ENCODE data around the gene STK38L.
A peak's percentile ranks its signal among the peaks of the same experiment; 100 is the strongest.

The STK38L gene

GRCh38 chr12:27243804-27244688, at the start of gene STK38L:
Gene STK38L (plus strand): TSS chr12:27244286. CDS start chr12:27297721, 53,435 bp downstream.
- peak; percentile 98 for DNase-seq

GRCh38 chr12:27194644-27195043, 49.4 kb upstream of the STK38L start:
- no peak for DNase-seq

- DNase-seq: no peak
Observed at GRCh38 chr12:27198036-27198435, 46.0 kb upstream of the STK38L start.

- DNase-seq: no peak
Observed at GRCh38 chr12:27199638-27200300, 44.3 kb upstream of the STK38L start.

GRCh38 chr12:27201169-27201568, 42.9 kb upstream of the STK38L start:
- DNase-seq: no peak

- no peak for DNase-seq
Observed at GRCh38 chr12:27206801-27207502, 37.1 kb upstream of the STK38L start.

GRCh38 chr12:27207615-27208413, 36.3 kb upstream of the STK38L start:
- DNase-seq: no peak

- DNase-seq: no peak
Observed at GRCh38 chr12:27208414-27208750, 35.7 kb upstream of the STK38L start.

- no peak for DNase-seq
Observed at GRCh38 chr12:27209257-27209910, 34.7 kb upstream of the STK38L start.

GRCh38 chr12:27210187-27210586, 33.9 kb upstream of the STK38L start:
- no peak for DNase-seq

GRCh38 chr12:27212861-27213260, 31.2 kb upstream of the STK38L start:
- no peak for DNase-seq

GRCh38 chr12:27213304-27213703, 30.8 kb upstream of the STK38L start:
- no peak for DNase-seq

GRCh38 chr12:27213830-27214787, 30.0 kb upstream of the STK38L start:
- no peak for DNase-seq

GRCh38 chr12:27217590-27217989, 26.5 kb upstream of the STK38L start:
- DNase-seq: no peak

GRCh38 chr12:27219693-27220054, 24.4 kb upstream of the STK38L start:
- no peak for DNase-seq

GRCh38 chr12:27220055-27220987, 23.8 kb upstream of the STK38L start:
- no peak for DNase-seq

GRCh38 chr12:27220988-27221345, 23.1 kb upstream of the STK38L start:
- DNase-seq: no peak

- no peak for DNase-seq
Observed at GRCh38 chr12:27221625-27222387, 22.3 kb upstream of the STK38L start.

- DNase-seq: peak; percentile 13
Observed at GRCh38 chr12:27226407-27226929, 17.6 kb upstream of the STK38L start.
